ENCODE measurements around the gene SUFU.

- TF ChIP-seq GATA2 (IDR thresholded peaks at IDR 0.05; ENCODE audit: low read depth, low read length) (no peak), GATA3 (IDR thresholded peaks at IDR 0.05; ENCODE audit: low read depth, low read length) (no peak)
Measured at GRCh38 chr10:102675666-102676533, 172.1 kb downstream of the SUFU start.

All from SH-SY5Y (cell line).